Panc1 (cell line): ENCODE data around the gene IQUB. TPM values are rescaled to one million over a fixed set of nuclear protein-coding genes. Genes with fewer than 3 reads are reported as not detected.

Source experiments
- ATAC-seq: fragments of 200-7000 bp; cut with Tn5 transposase; 2 replicates; pipeline ENCODE4 v1.9.1; 2020; ENCODE audit warnings: mild to moderate bottlenecking, moderate library complexity
- BruUV-seq: library from RNA; stranded (reverse); fragments of 400-500 nt; replicated peaks from 2 replicates; lab custom pipeline; 2021; lab: Mats Ljungman, UMichigan
- CTCF ChIA-PET: fragments of 300-600 bp; sonication (Branson Sonifier 250); formaldehyde crosslinking; loops from one replicate; lab custom pipeline; 2022; ENCODE audit warnings: antibody characterized with exemption; lab: Charles Lee
- POLR2A ChIA-PET: fragments of 300-600 bp; sonication (Branson Sonifier 250); formaldehyde crosslinking; loops from one replicate; lab custom pipeline; 2022; ENCODE audit warnings: antibody characterized with exemption; lab: Charles Lee
- DNase-seq: peaks from one replicate; pipeline ENCODE4 v3.0.0-alpha.2; 2010; ENCODE audit warnings: low read depth, low spot score
- H3K27ac ChIP-seq: 2 replicates; pipeline ENCODE4 v1.5.1; 2011; ENCODE audit warnings: mild to moderate bottlenecking, low read length, inconsistent platforms
- H3K27me3 ChIP-seq: fragments of 200-500 bp; sonication (Bioruptor generic); 2 replicates; pipeline ENCODE4 v1.6.0; 2014; ENCODE audit warnings: low read length, inconsistent platforms; ENCODE audit not compliant: control insufficient read depth, insufficient read depth
- H3K36me3 ChIP-seq: fragments of 200-500 bp; sonication (Bioruptor generic); 2 replicates; pipeline ENCODE4 v1.5.1; 2014; ENCODE audit warnings: inconsistent platforms, mild to moderate bottlenecking, low read length, moderate library complexity; ENCODE audit not compliant: control insufficient read depth, insufficient read depth
- H3K4me1 ChIP-seq: 2 replicates; pipeline ENCODE4 v1.5.1; 2011; ENCODE audit warnings: inconsistent platforms, mild to moderate bottlenecking, low read length, moderate library complexity; ENCODE audit not compliant: control insufficient read depth, insufficient read depth
- H3K4me3 ChIP-seq, 2 experiments: 2 replicates each; pipeline ENCODE4 v1.5.1; 2011 to 2012; ENCODE audit warnings: low read depth in 2 of 2, low read length in 2 of 2, mild to moderate bottlenecking in 2 of 2, inconsistent platforms in 1 of 2, moderate library complexity in 1 of 2
- H3K9me3 ChIP-seq: fragments of 200-500 bp; sonication (Bioruptor generic); 2 replicates; pipeline ENCODE4 v1.5.1; 2014; ENCODE audit warnings: low read depth, mild to moderate bottlenecking, inconsistent platforms, low read length, moderate library complexity; ENCODE audit not compliant: control insufficient read depth, insufficient read depth
- CTCF ChIP-seq: fragments of 450-650 bp; IDR thresholded peaks from 2 replicates; pipeline ENCODE4 v1.5.1; 2017; ENCODE audit warnings: mild to moderate bottlenecking
- POLR2AphosphoS5 ChIP-seq: IDR thresholded peaks from 2 replicates; pipeline ENCODE4 v1.6.1; 2012; ENCODE audit warnings: mild to moderate bottlenecking, low read depth, low read length, moderate library complexity
- SIN3A ChIP-seq: IDR thresholded peaks from 2 replicates; pipeline ENCODE4 v1.6.1; 2012; ENCODE audit warnings: low read depth, mild to moderate bottlenecking, low read length, moderate library complexity, borderline replicate concordance; ENCODE audit not compliant: insufficient read depth
- TCF7L2 ChIP-seq: IDR thresholded peaks from 2 replicates; pipeline ENCODE4 v1.6.1; 2011; ENCODE audit warnings: mild to moderate bottlenecking, low read depth, low read length, inconsistent platforms
- in situ Hi-C: cut with HindIII; loops from 2 replicates; pipeline ENCODE4 v1.10.0; 2016; ENCODE audit warnings: low sequenced_read_pairs, low pct_unique_long_range_greater_than_20kb
- intact Hi-C: fragments of 100-400 bp; cut with micrococcal nuclease; formaldehyde crosslinking; loops from one replicate; pipeline ENCODE4 v1.10.0; 2022; ENCODE audit not compliant: unreplicated experiment
- total RNA-seq: library from RNA; stranded (reverse); gene quantifications from one replicate; pipeline ENCODE4 v1.2.1, GENCODE V29; 2021; ENCODE audit not compliant: unreplicated experiment
- TF ChIP-seq, protein P1 (sequence below), 2 experiments: IDR thresholded peaks; 2 replicates each; pipeline ENCODE4 v1.6.1; 2011 to 2012; ENCODE audit warnings: low read depth in 2 of 2, control low read depth in 1 of 2, low read length in 1 of 2, mild to moderate bottlenecking in 1 of 2, moderate library complexity in 1 of 2; ENCODE audit not compliant: insufficient read depth in 1 of 2

Gene IQUB
- total RNA-seq, 1 experiment from 2014 or later: 0.59 TPM

- no TSS peak for BruUV-seq
- H3K27me3 ChIP-seq: no peaks in the 10 kb centered on the region
- H3K4me3 ChIP-seq: no peak overlapping the region
- POLR2A ChIA-PET: no interaction called here
- no peak overlapping the region for H3K27ac ChIP-seq
- ATAC-seq: no peak
- CTCF ChIA-PET: no interaction called here
- no peak for DNase-seq
- no peaks in the 10 kb centered on the region for H3K36me3 ChIP-seq
- intact Hi-C loops: no loop called here
- in situ Hi-C loops: no loop called here
- H3K9me3 ChIP-seq: no peaks in the 10 kb centered on the region
- no peaks in the 10 kb centered on the region for H3K4me1 ChIP-seq
- TF ChIP-seq, protein P1, sequence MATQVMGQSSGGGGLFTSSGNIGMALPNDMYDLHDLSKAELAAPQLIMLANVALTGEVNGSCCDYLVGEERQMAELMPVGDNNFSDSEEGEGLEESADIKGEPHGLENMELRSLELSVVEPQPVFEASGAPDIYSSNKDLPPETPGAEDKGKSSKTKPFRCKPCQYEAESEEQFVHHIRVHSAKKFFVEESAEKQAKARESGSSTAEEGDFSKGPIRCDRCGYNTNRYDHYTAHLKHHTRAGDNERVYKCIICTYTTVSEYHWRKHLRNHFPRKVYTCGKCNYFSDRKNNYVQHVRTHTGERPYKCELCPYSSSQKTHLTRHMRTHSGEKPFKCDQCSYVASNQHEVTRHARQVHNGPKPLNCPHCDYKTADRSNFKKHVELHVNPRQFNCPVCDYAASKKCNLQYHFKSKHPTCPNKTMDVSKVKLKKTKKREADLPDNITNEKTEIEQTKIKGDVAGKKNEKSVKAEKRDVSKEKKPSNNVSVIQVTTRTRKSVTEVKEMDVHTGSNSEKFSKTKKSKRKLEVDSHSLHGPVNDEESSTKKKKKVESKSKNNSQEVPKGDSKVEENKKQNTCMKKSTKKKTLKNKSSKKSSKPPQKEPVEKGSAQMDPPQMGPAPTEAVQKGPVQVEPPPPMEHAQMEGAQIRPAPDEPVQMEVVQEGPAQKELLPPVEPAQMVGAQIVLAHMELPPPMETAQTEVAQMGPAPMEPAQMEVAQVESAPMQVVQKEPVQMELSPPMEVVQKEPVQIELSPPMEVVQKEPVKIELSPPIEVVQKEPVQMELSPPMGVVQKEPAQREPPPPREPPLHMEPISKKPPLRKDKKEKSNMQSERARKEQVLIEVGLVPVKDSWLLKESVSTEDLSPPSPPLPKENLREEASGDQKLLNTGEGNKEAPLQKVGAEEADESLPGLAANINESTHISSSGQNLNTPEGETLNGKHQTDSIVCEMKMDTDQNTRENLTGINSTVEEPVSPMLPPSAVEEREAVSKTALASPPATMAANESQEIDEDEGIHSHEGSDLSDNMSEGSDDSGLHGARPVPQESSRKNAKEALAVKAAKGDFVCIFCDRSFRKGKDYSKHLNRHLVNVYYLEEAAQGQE (IDR thresholded peaks at IDR 0.05; ENCODE audit: insufficient read depth in 1 of 2, low read depth in 2 of 2, low read length in 1 of 2): no peak
- TF ChIP-seq CTCF (no peak), SIN3A (no peak), POLR2AphosphoS5 (no peak), TCF7L2 (no peak)
Measured at GRCh38 chr7:123472750-123473445, 61.5 kb downstream of the IQUB start.

DNA sequence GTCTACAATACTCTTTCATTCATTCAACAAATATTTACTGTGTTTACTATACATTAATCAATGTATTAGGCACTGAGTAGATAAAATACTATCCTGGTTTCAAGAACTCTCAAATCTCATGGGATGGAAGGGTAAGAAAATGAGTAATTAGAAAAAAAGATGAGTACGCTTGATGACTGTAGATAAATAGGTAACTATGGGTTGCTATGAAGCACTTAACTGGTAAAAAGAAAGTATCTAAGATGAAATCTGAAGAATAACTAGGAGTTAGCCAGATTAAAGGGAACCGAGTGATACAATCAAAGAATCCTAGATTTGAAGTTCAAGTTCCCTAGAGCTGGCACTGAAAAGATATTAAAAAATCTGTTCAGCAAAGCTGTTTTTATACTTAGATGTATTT is 62.1 kb downstream of the IQUB start:
- no peaks in the 10 kb centered on the region for H3K4me1 ChIP-seq
- H3K4me3 ChIP-seq: no peak overlapping the region
- TF ChIP-seq CTCF: no peak
- TF ChIP-seq TCF7L2: no peak
- TF ChIP-seq, protein P1 (IDR thresholded peaks at IDR 0.05; ENCODE audit: insufficient read depth in 1 of 2, low read depth in 2 of 2, low read length in 1 of 2): no peak
- TF ChIP-seq SIN3A: no peak
- TF ChIP-seq POLR2AphosphoS5: no peak
- in situ Hi-C loops (no loop called here), intact Hi-C loops (no loop called here)
- ChIA-PET POLR2A (no interaction called here), CTCF (no interaction called here)
- no peaks in the 10 kb centered on the region for H3K9me3 ChIP-seq
- no TSS peak for BruUV-seq
- H3K36me3 ChIP-seq: no peaks in the 10 kb centered on the region
- H3K27me3 ChIP-seq: no peaks in the 10 kb centered on the region
- no peak for ATAC-seq
- DNase-seq: no peak
- H3K27ac ChIP-seq: no peak overlapping the region
